Activated CD8-positive, alpha-beta T cell treated with anti-CD3 and anti-CD28 coated beads for 36 hours (primary cell): ENCODE measurements around the gene COL6A3. TPM values are rescaled to one million over a fixed set of nuclear protein-coding genes. Genes with fewer than 3 reads are reported as not detected.

ENCODE experiments used
- ATAC-seq: fragments of 200-7000 bp; cut with Tn5 transposase; one replicate; pipeline ENCODE4 v1.10.0; 2021; ENCODE audit warnings: mild to moderate bottlenecking, moderate library complexity
- CTCF ChIA-PET: fragments of 350-600 bp; sonication (Branson Sonifier 250); formaldehyde crosslinking; loops from one replicate; lab custom pipeline; 2021; ENCODE audit warnings: antibody characterized with exemption; lab: Charles Lee
- POLR2A ChIA-PET: fragments of 350-600 bp; sonication (Branson Sonifier 250); formaldehyde crosslinking; loops from one replicate; lab custom pipeline; 2021; ENCODE audit warnings: antibody characterized with exemption; lab: Charles Lee
- DNase-seq: peaks from one replicate; pipeline ENCODE4 v3.0.0-alpha.2; 2020
- H3K27ac Mint-ChIP-seq: one replicate; pipeline ENCODE4 v1.8.0; 2021; ENCODE audit warnings: mild to moderate bottlenecking, mixed read lengths
- H3K27me3 Mint-ChIP-seq: one replicate; pipeline ENCODE4 v1.8.0; 2021; ENCODE audit warnings: mixed read lengths
- H3K36me3 Mint-ChIP-seq: one replicate; pipeline ENCODE4 v1.8.0; 2021; ENCODE audit warnings: low read depth, mixed read lengths
- H3K4me1 Mint-ChIP-seq: one replicate; pipeline ENCODE4 v1.8.0; 2021; ENCODE audit warnings: low read depth, mixed read lengths
- H3K4me3 Mint-ChIP-seq: one replicate; pipeline ENCODE4 v1.8.0; 2021; ENCODE audit warnings: mild to moderate bottlenecking, moderate library complexity, mixed read lengths
- H3K9me3 Mint-ChIP-seq: one replicate; pipeline ENCODE4 v1.8.0; 2021; ENCODE audit warnings: mixed read lengths
- intact Hi-C: fragments of 100-400 bp; cut with micrococcal nuclease; formaldehyde crosslinking; loops from one replicate; pipeline ENCODE4 v1.10.0; 2022
- total RNA-seq, 2 experiments: library from RNA; stranded (reverse); gene quantifications; one replicate each; pipeline ENCODE4 v1.2.3, GENCODE V29; 2021
- TF ChIP-seq, protein P1 (sequence below): fragments of 200-600 bp; IDR thresholded peaks from one replicate; pipeline ENCODE4 v1.8.0; 2022; ENCODE audit warnings: antibody characterized with exemption, mild to moderate bottlenecking

COL6A3 gene
- total RNA-seq, 2 experiments from 2014 or later: 4.0 to 4.1 TPM

DNA sequence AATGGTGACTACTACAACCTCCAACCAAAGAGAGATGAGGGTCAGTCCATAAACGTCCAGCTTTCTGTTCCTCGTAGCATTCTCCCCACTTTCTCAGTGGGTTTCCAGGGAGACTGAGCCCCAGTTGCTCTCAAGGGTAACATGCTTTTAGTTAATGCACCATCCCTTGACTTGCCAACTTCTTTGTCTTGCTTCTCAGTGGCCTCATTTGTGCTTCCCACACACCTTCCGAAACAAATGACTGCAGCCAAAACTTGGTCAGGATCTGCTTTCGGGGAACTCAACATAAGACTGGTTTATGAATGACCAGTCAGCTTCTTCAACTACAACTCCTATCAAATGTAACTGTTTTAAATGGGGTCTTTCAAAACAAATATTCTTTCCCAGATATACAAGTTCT, 94.1 kb downstream of the COL6A3 start:
- intact Hi-C loops: loop anchor here (10.0 kb wide), 1 partner anchor 165 kb away; no protein-coding TSS in a partner anchor
- no peak overlapping the region for H3K27ac Mint-ChIP-seq
- CTCF ChIA-PET: interaction anchor here (1.2 kb wide), 1 partner anchor 62 kb away, joined by 3 read pairs; no protein-coding TSS in a partner anchor
- no peaks in the 10 kb centered on the region for H3K9me3 Mint-ChIP-seq
- H3K4me1 Mint-ChIP-seq: no peaks in the 10 kb centered on the region
- no peak for DNase-seq
- no peak overlapping the region for H3K4me3 Mint-ChIP-seq
- TF ChIP-seq, protein P1, sequence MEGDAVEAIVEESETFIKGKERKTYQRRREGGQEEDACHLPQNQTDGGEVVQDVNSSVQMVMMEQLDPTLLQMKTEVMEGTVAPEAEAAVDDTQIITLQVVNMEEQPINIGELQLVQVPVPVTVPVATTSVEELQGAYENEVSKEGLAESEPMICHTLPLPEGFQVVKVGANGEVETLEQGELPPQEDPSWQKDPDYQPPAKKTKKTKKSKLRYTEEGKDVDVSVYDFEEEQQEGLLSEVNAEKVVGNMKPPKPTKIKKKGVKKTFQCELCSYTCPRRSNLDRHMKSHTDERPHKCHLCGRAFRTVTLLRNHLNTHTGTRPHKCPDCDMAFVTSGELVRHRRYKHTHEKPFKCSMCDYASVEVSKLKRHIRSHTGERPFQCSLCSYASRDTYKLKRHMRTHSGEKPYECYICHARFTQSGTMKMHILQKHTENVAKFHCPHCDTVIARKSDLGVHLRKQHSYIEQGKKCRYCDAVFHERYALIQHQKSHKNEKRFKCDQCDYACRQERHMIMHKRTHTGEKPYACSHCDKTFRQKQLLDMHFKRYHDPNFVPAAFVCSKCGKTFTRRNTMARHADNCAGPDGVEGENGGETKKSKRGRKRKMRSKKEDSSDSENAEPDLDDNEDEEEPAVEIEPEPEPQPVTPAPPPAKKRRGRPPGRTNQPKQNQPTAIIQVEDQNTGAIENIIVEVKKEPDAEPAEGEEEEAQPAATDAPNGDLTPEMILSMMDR: no peak
- H3K36me3 Mint-ChIP-seq: no peaks in the 10 kb centered on the region
- no peaks in the 10 kb centered on the region for H3K27me3 Mint-ChIP-seq
- ATAC-seq: no peak
- POLR2A ChIA-PET: no interaction called here

DNA sequence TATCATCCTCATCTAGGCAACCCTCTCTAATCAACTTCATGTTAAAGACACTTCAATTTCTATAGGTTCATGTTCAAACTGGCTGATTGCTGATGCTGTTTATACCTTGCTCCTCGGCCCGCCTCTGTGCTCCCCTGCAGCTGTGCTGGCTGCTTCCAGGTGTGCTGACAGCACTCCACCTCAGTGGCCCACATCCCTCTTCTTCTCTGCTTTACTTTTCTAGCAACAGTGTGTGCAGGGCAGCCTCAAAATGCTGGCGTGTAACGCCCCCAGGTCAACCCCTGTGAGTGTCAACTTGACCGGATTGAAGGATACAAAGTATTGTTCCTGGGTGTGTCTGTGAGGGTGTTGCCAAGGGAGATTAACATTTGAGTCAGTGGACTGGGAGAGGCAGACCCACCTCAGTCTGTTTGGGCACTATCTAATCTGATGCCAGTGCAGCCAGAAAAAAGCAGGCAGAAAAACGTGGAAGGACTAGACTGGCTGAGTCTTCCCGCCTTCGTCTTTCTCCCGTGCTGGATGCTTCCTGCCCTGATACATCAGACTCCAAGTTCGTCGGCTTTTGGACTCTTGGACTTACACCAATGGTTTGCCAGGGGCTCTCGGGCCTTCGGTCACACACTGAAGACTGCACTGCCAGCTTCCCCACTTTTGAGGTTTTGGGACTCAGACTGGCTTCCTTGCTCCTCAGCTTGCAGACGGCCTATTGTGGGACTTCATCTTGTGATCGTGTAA, 94.7 kb downstream of the COL6A3 start:
- no peaks in the 10 kb centered on the region for H3K9me3 Mint-ChIP-seq
- no peak overlapping the region for H3K4me3 Mint-ChIP-seq
- DNase-seq: no peak
- H3K36me3 Mint-ChIP-seq: no peaks in the 10 kb centered on the region
- ATAC-seq: no peak
- H3K4me1 Mint-ChIP-seq: no peaks in the 10 kb centered on the region
- TF ChIP-seq, protein P1: no peak
- CTCF ChIA-PET: no interaction called here
- intact Hi-C loops: no loop called here
- H3K27me3 Mint-ChIP-seq: no peaks in the 10 kb centered on the region
- H3K27ac Mint-ChIP-seq: no peak overlapping the region
- POLR2A ChIA-PET: no interaction called here

DNA sequence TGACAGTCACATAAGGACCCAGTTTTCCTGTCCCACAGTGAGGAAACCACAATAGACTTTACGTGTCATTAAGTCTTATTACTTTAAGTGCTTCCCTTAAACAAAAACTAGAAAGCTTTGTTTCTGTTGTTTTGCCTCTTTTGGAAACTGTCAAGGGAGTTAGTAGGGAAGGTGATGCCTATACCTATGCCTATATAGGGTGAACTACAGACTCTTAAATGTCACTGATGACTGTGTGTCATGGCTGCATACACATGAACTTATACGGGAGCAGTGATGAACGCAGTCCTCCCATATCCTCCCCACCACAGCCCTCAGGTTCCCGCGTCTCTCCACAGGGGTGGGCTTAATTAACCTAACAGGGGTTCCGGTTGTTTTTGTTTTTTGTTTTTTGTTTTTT, 97.6 kb downstream of the COL6A3 start:
- Mint-ChIP-seq H3K9me3 (no peaks in the 10 kb centered on the region), H3K27me3 (no peaks in the 10 kb centered on the region), H3K36me3 (no peaks in the 10 kb centered on the region), H3K27ac (no peak overlapping the region), H3K4me1 (no peaks in the 10 kb centered on the region), H3K4me3 (no peak overlapping the region)
- intact Hi-C loops: no loop called here
- ChIA-PET POLR2A (no interaction called here), CTCF (no interaction called here)
- DNase-seq (no peak), ATAC-seq (no peak)
- TF ChIP-seq, protein P1: no peak

DNA sequence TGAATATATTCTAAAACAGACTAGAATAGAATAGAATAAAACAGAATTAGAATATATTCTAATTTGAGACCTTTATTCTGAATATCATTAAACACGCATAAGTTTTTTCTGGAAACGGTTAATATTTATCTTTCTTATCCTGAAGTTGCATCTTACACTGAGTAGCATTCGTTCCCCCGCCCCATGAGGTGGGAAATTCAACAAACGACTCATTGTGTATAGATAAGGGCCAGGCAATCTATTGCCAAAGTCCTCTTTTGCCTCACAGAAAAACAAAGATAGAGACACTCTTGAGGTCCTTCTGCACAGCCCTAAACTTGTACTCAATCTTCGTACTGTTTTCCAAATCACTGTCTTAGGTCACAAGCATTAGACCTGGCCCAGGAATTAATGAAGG, 98.1 kb downstream of the COL6A3 start:
- Mint-ChIP-seq H3K27ac (no peak overlapping the region), H3K9me3 (no peaks in the 10 kb centered on the region), H3K4me3 (no peak overlapping the region), H3K27me3 (no peaks in the 10 kb centered on the region), H3K4me1 (no peaks in the 10 kb centered on the region), H3K36me3 (no peaks in the 10 kb centered on the region)
- ATAC-seq (no peak), DNase-seq (no peak)
- intact Hi-C loops: no loop called here
- TF ChIP-seq, protein P1: no peak
- CTCF ChIA-PET: no interaction called here
- POLR2A ChIA-PET: no interaction called here

DNA sequence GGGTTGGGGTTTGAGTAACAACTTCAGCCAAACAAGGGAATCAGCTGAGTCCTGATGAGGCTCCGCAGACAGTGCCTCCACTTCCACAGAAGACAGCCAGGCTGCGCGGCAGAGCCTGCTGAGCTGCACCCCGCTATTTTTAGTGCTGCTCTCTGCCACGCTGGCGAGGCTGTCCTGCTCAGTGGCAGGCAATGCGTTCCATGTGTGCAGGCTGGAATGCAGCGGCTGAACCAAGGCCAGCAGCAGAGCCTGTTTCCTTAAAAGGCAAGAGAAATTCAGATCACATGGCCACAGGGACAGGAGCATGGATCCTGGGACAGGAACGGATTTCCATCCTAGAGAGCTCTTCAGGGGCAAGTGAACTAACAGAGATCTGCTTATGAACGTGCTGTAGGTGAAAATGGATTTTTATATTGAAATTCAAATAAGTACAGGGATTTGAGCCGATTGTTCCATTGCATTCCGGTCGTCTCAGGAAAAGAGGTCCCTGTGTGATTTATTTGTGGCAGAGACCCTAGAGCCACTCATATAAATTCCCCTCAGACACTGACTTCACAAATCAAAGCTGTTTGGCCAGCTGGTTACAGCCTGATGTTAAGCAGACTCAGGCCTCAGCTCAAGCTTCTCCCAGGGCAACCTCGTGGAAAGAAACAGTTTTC, 98.7 kb downstream of the COL6A3 start:
- ChIA-PET POLR2A (no interaction called here), CTCF (no interaction called here)
- Mint-ChIP-seq H3K4me1 (no peaks in the 10 kb centered on the region), H3K27me3 (no peaks in the 10 kb centered on the region), H3K4me3 (no peak overlapping the region), H3K9me3 (no peaks in the 10 kb centered on the region), H3K36me3 (no peaks in the 10 kb centered on the region), H3K27ac (no peak overlapping the region)
- ATAC-seq: no peak
- no peak for DNase-seq
- intact Hi-C loops: no loop called here
- TF ChIP-seq, protein P1: no peak
